Epidermal melanocyte (primary cell): ENCODE results near the gene HACD4.
"Not testable (repeated sequence)": the region's sequence is repeated elsewhere in the genome, so short reads cannot be mapped to it uniquely, and the experiment has no call there.

ENCODE experiments used
- DNase-seq: peaks from one replicate; pipeline ENCODE4 v3.0.0; 2011; ENCODE audit warnings: low spot score; ENCODE audit not compliant: insufficient read length

The HACD4 gene

DNA sequence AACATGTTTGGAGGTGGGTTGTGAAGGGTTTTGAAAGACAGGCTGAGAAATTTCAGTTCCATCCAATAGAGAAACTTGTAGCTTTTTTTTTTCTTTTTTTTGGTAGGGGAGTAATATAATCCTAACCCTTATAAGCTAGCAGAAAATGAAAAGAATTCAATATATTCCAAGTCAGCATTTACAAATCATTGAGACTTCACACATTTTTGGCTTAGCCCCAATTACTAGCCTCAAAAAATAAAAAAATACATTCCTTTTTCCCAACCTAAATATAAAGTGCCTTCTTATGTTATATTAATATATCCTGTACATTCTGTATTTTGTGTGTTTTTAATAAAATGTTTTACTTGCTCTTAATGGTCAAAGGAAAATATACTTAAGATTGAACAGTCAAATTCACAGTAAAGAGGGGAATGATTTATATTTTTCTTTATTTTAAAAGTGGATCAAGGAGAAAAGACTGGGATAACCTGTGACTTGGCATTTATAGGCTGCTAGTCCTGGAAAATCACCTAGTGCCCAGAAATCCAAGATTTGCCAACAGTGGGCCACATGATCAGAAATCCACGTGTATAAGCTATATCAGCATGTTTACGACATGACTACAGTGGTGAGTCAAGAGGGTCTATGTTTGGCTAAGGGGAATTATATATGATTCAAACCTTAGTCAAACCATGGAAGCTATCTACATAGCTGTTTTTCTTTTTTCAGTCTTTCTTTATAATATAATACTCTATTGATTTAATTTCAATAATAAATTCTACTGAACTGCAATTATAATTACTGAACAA lies 14.5 kb downstream of the HACD4 start:
- DNase-seq: no peak

DNA sequence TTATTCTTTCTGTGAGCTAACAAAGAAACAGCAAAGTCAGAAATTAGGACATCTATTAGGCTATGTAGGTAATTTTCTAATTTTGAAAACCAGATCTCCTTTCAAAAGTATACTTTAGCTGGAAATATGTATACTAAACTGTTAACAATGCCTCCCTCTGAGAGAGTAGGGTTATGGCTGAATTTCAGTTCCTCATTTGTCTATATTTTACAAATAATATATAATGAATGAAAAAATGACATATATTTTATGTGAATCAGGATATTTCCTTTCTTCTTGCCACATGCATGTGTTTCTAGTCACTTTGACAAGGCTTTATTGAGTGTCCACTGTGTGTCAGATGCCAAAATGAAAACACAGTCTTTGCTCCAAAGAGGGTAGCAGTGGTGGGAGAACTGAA lies 15.4 kb downstream of the HACD4 start:
- DNase-seq: no peak

DNA sequence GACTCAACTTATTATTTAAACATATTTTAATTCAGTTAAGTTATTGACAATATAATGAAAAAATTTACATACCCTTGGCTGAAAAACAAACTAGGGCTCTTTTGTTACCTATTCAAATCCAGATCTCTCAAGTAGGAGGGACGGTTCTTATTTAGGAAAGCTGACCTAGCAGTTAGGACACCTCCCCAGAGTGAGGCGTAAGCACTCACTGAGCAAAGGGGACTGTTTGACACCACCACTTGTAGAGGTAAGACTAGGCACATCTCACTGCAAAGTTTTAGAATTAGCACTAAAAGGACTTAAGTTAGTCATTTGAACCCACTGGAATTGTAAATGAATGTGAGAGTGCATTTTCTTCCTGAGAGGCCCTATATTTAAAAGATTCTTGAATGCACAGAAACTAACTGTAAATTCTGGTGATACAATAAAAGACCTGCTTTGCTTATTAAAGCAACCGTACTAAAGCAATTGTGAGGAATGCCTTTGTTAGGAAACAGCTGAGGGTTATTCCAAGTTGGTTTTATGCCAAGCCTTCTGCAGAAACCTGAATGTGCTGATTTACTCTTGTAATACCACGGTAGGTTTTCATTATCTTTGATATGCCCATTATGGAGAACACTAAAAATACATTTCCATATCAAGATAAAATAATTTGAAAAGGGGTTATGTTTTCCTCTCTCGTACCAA lies 16.2 kb downstream of the HACD4 start:
- DNase-seq: no peak

DNA sequence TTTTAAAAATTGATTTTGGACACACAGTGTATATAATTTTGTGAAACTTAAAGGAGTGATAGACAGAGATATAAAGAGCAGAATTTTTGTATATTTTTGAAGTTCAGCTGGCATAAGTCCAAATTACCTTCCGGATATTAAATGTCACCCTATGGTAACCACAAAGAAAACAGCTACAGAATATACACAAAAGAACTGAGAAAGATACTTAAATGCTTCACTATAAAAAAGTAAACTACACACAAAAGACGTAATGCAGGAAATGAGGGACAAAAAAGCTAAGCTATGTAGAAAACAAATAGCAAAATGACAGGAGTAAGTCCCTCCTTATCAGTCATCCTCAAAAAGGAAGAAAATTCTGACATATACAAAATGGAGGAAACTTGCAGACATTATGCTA lies 29.4 kb downstream of the HACD4 start:
- no peak for DNase-seq

DNA sequence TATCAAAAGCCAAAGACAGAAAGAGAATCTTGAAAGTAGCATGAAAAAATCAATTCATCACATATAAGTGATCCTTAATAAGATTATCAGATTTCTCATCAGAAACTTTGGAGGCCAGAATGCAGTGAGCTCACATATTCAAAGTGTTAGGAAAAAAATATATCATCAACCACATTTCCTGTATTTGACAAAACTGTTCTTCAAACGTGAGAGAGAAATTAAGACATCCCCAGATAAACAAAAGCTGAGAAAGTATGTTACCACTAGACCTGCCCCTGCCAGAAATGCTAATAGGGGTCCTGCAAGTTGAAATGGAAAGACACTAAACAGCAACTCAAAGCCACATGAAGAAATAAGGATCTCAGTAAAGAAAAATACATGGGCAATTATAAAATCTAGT lies 29.9 kb downstream of the HACD4 start:
- no peak for DNase-seq

DNA sequence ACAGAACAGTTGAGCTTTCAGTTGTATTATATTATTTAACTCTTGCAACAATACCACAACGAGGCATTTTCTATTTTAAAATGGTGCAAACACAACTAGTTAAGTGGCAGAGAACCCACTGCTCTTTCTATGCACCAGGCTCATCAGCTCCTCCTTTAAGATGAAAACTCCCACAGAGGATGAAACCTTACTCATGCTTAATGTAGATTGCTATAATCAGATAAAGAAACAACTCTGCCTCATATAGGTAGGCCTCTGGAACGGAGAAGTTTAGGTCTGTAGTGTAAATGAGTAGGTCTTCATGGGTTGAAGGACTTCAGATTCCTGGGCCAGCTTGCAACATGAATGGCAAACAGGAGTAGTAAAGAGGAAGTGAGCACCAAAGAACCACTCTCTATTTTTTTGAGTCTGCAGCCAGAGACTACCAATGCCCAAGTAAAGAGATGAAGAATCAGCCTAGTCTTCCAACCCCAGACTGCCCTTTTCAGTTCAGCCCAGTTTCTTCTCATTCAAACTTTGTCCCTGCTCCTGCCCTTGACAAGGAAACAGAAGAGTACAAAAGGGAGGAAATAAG lies 33.9 kb downstream of the HACD4 start:
- DNase-seq: no peak

DNA sequence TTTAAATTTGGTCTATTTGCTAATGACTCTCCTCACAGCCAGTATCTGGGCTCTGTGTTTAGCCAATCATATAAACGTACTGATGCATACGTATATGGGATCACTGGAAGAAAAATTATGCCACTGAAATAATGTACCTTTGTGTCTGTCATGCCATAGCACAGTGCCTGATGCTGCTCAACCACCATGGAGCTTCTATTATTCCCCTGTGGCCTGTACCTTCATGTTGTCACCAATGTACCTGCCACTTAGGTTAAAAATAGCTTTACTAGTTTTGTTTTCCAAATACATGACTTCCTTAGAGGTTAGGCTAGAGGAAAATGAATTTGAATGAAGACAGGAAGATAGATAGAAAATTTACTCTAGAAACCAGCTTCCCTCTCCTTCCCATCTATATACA lies 34.6 kb downstream of the HACD4 start:
- DNase-seq: no peak

DNA sequence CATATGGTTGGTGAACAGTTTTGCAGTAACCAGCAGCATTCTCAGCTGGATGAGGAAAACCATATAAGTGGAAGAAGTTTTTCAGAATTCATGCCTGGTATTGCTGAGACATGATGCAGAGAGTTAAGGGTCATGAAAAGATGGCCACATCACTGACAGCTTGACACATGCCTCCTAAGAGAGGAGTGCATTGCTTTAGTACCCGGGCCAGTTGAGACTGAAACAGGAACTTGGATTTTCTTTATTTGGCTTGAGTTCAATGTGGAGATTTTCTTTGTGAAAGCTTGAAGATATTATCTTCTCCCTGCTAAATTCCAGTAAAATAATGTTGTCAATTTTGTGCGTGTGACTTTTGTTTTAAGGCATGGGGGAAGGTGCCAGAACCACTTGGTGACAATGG lies 35.8 kb downstream of the HACD4 start:
- DNase-seq: no peak

DNA sequence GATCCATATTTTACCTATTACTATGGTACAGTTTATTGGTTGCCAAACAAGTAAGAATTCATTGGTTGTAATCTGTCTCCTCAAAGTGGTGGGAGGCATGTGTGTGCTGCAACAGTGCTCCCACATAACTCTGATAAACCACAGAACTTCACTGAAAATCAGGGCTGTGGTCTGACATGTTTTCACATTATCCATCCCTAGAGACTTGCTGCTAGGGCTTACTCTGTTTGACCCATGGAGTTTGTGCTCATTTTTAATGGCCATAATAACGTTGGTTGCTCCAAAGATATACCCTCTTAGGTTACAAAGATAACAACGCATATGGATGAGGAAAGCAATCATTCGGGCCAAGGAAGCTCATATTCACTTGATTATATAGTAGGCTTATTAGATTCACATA lies 37.0 kb downstream of the HACD4 start:
- DNase-seq: no peak

DNA sequence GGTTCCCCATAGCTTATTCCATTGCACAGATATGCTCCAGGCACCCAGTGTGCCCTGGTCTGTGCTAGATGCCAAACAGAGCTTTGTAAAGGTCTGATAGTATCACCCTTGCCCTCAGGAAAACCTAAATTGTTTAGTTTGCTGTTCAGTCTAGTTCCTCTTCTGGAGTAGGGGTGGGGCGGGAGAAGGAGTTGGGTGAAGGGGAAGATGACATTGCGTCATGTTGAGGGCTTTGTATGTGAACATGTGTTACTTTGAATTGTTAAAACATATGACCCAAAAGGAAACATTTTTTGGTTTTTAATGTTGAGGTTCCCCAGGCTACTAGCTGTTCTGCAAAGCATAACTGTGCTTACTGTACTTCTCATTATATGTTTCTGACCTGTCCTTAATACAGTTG lies 40.6 kb downstream of the HACD4 start:
- DNase-seq: no peak

DNA sequence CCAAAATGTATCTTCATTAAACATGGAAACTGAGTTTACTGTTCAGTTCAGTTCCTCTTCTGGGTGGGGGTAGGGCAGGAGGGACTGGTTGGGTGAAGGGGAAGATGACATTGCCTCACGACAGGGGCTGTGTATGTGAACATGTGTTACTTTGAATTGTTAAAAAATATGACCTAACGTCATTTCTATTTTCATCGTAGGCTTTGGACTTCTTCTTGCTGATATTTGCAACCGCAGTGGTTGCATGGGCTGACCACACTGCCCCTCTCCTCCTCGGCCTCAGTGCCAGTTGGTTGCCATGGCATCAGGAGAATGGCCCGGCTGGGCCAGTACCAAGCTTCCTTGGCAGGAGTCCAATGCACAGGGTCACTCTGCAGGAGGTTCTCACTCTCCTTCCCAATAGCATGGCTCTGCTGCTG lies 41.5 kb downstream of the HACD4 start:
- DNase-seq: no peak

DNA sequence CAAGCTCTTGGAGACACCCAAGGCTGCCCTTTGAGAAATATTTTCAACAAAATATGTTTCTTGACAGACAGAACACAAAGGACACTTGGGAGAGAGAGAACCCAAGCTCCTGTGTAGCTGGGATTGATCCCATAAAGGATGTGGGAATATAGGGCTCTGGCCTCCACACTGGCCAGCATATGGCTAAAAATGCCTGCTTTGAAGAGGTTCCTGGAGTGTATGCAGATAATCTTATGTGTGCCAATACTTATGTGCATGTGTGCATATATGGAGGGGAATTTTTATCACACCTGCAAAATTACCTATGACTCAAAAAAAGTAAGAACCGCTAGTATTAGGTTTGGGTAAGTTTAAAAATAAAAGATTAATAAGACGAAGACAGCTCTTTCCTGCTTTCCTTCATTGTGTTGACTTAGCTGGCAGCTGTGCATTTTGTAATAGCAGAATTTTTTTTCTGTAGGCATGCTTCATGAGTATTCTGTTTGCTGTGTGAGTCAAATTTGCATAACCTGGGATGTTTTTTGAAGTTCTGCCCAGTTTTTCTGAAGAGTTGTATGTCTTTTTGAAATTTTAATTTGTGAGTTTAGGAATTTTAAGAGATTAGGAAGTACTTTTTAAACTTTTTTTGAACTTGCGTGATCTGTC lies 42.6 kb downstream of the HACD4 start:
- DNase-seq: no peak

DNA sequence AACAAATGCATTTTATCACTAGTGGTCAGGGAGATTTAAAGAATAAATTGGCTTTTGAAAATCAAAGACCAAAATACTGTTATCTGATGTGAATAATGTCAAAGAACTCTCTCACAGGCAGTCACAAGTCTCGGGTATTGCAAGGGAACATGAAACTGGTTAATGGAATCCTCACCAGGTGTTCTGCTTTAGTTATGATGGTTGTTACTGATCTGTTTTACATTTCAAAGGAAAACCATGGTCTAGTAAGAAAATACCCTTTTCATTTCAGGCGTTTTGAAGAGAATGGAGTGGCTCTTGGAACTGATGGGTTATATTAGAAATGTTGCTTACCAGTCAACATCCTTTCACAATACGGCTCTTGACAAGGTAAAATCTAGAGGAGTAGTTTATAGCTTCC lies 43.4 kb downstream of the HACD4 start:
- DNase-seq: no peak

DNA sequence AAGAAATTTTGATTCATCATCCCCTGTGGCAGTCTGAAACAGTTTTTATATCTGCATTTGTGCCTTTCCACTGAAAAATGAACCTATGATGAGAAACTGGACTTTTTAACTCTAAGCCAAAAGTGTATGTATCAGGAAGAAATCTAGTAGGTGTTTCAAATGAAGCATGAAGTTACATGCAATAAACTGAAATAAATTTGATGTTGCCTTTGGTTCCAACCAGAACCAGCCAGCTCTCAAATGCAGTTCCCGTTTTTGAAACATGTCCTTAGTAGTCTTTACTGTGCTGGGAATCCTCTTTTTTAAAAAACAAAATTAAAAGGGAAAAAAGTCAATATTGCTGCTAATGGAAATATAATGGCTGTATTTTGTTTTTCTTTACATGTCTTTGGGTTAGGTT lies 43.9 kb downstream of the HACD4 start:
- no peak for DNase-seq

DNA sequence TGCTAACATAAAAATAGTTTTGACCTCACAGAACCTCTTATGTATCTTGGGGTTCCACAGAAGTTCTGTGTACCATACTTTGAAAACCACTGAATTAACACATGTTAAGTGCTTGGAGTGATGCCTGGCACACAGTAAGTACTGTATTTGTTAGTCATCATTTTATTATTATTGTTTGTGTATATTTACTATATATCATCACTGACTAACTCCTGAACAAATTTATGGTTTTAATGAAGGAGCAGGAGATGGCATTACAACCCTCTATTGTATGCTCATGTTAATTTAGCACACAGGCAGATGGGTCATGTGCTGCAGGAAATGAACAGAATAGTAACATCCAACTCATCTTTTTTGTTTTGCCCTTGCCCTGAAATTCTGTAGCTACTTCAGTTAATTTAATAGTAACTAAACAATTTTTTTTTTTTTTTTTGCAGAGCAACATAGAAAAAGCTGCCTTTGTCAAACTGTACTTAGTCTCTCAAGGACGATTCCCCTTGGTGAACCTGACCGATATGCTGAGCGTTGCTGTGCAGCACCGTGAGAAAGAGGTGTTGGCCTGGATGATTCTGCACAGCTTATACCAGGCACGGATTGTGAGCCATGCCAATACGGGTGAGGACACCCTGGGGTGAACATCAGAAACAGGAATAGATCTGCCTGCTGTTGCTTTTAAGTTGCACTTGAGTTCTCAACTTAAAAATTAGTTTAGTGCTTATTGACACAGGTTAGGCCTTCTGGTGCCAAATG lies 45.4 kb downstream of the HACD4 start:
- no peak for DNase-seq

DNA sequence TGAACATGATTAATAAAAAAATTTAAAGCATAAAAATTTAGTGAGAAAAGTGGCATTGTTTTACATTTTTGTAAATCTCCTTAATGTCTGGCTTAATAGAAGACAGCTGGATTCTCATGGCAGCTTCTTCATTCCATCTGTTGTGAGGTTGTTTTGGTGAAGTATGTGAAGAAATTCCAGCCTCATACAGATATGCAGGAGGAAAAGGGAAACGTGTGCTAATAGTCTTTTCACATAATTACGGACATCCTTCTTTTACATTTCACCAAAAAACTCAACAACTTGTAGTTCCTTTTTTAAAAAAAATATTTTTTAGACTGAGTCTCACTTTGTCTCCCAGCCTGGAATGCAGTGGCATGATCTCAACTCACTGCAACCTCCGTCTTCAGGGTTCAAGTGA lies 46.9 kb downstream of the HACD4 start:
- no peak for DNase-seq

DNA sequence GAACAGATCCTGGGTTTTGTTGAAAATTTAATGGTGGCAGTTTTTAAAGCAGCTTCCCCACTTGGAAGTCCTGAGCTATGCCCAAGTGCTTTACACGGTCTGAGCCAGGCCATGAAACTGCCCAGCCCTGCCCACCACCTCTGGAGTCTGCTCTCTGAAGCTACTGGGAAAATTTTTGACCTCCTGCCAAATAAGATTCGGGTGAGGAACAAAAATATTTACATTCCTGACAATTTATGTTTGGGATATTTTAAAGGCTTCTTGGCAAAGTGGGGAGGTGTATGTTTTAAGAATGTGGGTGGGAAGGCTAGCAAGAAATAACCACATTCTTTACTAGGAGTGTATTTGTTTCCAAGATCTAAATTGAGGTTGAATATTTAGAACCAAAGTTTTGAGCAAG lies 50.0 kb downstream of the HACD4 start:
- DNase-seq: no peak

DNA sequence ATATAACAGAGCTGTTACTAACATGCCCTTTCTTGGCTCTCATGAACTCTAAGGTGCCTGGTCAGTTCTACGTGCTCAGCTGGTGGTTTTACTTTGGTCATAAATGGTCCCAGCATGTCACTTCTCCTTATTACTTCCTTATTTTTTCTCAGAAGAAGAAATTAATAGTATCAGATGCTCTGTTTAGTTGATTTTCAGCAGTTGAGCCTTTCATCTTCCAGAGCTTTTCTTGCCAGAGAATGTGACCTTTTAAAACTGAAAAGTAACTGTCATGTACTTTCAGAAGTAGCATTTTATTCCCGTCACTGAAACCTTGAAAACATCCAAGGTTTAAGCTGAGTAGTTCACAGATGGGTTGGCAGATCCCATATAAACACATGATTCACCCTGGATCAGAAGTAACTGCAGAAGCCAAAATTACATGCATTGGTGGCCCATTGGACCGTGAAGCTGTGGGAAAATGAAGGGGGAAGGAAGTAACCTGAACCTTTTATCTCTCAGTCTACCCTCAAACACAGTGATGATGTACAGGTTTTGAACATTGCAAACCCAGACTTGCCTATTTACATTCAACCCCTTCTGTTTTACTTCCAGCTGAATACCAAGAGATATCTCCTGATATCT lies 50.5 kb downstream of the HACD4 start:
- DNase-seq: no peak

DNA sequence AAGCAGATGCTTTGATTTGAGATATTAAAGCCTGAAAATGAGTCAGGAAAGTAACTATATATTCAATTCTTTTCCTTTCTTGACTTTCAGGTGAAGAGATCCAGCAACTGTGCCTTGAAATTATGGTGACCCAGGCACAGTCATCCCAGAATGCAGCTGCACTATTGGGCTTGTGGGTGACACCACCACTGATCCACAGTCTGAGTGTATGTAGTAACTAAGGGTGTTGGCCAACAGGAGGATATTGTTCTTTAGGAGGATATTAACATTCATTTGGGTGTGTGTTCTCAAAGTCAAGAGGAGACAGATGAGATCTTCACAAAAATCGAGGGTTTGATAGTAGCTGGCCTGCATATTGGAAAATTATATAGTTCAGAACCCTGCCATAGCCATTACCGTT lies 53.2 kb downstream of the HACD4 start:
- DNase-seq: no peak

DNA sequence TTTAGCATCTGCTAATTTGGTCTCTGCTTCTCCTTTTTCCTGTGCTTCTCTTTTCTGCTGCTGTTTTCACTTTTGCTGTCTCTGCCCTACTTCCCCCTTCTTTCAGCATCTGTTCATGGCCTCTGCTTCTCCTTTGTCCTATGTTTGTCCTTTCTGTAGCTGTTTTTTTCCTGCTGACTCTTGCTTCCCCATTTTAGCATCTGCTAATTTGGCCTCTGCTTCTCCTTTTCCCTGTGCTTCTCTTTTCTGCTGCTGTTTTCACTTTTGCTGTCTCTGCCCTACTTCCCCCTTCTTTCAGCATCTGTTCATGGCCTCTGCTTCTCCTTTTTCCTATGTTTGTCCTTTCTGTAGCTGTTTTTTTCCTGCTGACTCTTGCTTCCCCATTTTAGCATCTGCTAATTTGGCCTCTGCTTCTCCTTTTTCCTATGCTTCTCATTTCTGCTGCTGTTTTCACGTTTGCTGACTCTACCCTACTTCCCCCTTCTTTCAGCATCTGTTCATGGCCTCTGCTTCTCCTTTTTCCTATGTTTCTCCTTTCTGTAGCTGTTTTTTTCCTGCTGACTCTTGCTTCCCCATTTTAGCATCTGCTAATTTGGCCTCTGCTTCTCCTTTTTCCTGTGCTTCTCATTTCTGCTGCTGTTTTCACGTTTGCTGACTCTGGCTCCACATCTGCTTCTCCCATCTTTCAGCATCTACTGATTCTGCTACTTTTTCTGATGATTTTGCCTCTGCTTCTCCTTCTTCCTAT lies 57.1 kb downstream of the HACD4 start:
- not testable (repeated sequence) for DNase-seq
